Measurements from ENCODE around the gene DTNB.
"Not testable (repeated sequence)": the region's sequence is repeated elsewhere in the genome, so short reads cannot be mapped to it uniquely, and the experiment has no call there.

DTNB gene

DNA sequence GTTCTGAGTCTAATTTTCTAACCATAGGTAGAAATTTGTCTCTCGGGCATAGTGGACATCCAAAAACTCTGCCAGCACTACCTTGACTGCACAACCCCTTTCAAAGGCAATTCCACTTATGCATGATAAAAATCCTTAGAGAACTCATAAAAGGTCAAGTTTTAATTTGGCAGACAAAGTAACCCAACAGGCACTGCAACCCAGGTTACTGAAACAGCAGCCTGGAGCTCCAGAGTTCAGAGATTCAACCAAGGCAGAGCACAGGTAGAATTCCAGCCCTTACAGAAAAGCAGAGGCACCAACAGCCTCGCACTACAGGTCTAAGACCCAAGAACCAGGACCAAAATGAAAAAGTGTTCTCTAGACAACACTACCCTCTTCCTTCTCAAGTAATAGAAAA, 1.8 kb downstream of the DTNB start:
- peak; percentile 38 for DNase-seq (ENCODE audit: low read depth)
- peak overlapping the region; percentile 80 for H3K4me3 ChIP-seq (ENCODE audit: low read length)
- TF ChIP-seq, protein P1, sequence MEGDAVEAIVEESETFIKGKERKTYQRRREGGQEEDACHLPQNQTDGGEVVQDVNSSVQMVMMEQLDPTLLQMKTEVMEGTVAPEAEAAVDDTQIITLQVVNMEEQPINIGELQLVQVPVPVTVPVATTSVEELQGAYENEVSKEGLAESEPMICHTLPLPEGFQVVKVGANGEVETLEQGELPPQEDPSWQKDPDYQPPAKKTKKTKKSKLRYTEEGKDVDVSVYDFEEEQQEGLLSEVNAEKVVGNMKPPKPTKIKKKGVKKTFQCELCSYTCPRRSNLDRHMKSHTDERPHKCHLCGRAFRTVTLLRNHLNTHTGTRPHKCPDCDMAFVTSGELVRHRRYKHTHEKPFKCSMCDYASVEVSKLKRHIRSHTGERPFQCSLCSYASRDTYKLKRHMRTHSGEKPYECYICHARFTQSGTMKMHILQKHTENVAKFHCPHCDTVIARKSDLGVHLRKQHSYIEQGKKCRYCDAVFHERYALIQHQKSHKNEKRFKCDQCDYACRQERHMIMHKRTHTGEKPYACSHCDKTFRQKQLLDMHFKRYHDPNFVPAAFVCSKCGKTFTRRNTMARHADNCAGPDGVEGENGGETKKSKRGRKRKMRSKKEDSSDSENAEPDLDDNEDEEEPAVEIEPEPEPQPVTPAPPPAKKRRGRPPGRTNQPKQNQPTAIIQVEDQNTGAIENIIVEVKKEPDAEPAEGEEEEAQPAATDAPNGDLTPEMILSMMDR (IDR thresholded peaks at IDR 0.05; ENCODE audit: insufficient read depth, low read depth, low read length, missing control alignments) = no peak

DNA sequence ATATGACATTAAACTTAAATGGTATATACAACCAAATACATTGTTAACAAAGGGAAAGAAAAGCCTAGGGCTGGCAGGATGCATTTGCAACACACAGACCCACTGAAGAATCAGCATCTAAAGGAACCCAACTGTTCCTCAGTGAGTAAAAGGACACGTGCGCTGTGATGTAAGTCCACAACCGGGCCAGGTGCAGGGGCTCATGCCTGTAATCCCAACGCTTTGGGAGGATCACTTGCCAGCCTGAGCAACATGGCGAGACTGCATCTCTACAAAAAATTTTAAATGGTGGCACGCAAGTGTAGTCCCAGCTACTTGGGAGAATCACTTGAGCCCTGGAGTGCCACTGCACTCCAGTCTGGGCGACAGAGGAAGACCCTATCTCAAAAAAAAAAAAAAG, 3.9 kb downstream of the DTNB start:
- TF ChIP-seq, protein P1 (IDR thresholded peaks at IDR 0.05; ENCODE audit: insufficient read depth, low read depth, low read length, missing control alignments) = no peak
- H3K4me3 ChIP-seq (ENCODE audit: low read length) = no peak overlapping the region
- DNase-seq (ENCODE audit: low read depth) = no peak

DNA sequence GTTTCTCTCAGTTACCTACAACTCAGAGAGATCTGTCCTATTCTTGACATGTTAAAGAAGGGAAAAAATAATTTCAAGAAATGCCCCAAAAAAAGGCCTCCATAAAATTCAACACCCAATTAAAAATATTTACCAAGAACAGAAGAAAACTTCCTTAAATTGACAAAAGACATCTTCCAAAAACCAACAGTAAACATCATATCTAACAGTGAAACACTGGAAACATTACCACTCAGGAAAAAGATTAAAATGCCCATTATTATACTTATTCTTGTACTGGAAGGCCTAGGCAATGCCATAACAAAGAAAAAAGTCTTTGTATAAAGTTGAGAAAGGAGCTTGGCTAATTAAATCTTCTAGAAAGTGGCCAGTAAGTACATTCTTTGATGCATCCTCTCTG, 7.2 kb downstream of the DTNB start:
- TF ChIP-seq, protein P1 (IDR thresholded peaks at IDR 0.05; ENCODE audit: insufficient read depth, low read depth, low read length, missing control alignments) = no peak
- no peak for DNase-seq (ENCODE audit: low read depth)

DNA sequence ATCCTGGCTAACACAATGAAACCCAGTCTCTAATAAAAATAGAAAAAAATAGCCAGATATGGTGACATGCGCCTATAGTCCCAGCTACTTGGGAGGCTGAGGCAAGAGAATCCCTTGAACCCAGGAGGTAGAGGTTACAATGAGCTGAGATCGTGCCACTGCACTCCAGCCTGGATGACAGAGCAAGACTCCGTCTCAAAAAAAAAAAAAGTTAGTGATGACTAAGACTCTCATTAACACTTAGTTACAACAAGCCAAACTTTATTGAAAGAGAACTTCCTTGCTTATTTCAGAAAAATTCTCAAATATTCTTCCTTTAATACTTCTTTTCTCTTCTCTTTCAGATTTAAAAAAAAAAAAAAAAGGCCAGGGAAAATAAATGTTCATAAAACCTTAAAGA, 7.9 kb downstream of the DTNB start:
- peak; percentile 36 for DNase-seq (ENCODE audit: low read depth)
- not testable (repeated sequence) for H3K4me3 ChIP-seq (ENCODE audit: low read length)

More for the DNA sequence above, 7.2 kb downstream of the DTNB start:
- no peak overlapping the region for H3K4me3 ChIP-seq (ENCODE audit: low read length)

DNA sequence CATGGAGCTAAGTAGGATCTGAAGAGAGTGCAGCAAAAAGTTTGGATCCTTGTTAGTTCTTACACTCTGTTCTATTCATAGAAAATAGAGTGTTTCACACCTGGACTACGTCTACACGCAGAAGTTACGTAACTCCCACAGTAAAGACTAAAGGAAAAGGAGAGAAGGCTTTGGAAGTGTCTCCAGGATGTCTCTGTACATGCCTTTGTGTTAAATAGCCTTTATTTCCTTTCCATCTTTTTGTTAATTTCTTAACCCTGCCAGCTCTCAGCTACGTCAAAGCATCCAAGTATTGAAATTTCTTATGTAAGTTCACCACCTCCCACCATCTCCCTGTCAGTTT, 8.4 kb downstream of the DTNB start:
- H3K4me3 ChIP-seq (ENCODE audit: low read length) = no peak overlapping the region
- TF ChIP-seq, protein P1 (IDR thresholded peaks at IDR 0.05; ENCODE audit: insufficient read depth, low read depth, low read length, missing control alignments) = no peak
- DNase-seq (ENCODE audit: low read depth) = no peak

DNA sequence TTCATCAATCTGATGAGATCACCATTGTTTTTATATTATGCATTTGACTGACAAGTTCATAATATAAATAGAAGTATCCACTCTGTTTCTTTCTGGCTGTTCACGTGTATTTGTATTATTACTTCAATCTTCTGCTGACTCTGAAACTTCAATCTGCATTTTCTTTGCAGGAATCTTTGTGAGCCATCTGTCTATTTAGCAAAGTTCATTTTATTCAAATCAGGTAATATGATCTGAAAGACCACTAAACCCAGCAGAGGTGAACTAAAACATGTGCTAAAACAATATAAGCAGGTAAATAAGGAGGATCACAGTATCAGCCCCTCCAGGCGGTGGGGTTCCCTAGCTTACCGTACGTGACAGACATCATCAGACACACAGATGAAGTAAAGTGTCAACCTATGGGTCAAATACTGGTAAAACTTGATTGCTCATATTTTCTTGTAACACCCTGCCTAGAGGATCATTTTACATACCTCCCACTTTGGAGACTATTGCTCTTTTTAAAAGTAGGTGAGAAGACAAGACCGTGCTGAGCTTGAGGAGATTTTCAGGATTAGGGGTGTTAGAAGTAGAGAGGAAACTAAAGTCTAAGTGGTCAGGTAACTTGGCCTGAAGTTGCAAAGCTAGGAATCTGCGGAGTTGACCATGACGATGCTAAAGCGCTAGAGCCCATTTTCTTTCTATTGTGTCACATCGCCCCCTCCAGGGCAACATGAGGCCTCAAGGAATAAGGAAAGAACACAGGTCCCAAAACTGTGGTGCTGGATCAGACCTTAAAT, 9.0 kb downstream of the DTNB start:
- TF ChIP-seq, protein P1 (IDR thresholded peaks at IDR 0.05; ENCODE audit: insufficient read depth, low read depth, low read length, missing control alignments) = peak; percentile 76
- H3K4me3 ChIP-seq (ENCODE audit: low read length) = peak overlapping the region; percentile 14
- peak; percentile 80 for DNase-seq (ENCODE audit: low read depth)

DNA sequence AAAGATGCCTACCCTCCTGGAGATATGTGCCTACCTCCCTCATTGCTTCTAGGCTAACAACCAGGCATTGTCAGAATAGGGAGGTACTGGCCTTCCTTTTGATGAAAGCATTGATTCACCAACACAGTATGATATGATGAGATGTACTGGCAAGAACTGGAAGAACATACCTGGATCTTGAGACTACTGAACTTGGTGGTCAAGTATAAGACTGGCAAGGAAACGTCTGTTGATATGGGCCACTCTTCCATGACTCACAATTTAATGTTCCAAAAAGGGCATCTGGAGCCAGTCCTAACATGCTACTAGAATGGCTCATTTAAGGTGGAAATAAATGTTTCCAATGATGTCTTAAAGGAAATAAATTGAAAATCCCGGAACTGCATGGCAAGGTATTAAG, 18.1 kb downstream of the DTNB start:
- H3K4me3 ChIP-seq (ENCODE audit: low read length) = no peak overlapping the region
- TF ChIP-seq, protein P1 (IDR thresholded peaks at IDR 0.05; ENCODE audit: insufficient read depth, low read depth, low read length, missing control alignments) = no peak
- DNase-seq (ENCODE audit: low read depth) = peak; percentile 85

All from epithelial cell of esophagus (primary cell).